CD4-positive, alpha-beta T cell treated with Interleukin-15 for 1 hour (primary cell): Measurements from ENCODE around the gene UVSSA.
"Not testable (repeated sequence)": the region's sequence is repeated elsewhere in the genome, so short reads cannot be mapped to it uniquely, and the experiment has no call there.

ENCODE experiments used
- DNase-seq: peaks from one replicate; pipeline ENCODE4 v3.0.0-alpha.2; 2020

Gene UVSSA

GRCh38 chr4:1378559-1379231 lies 31.7 kb downstream of the UVSSA start:
- no peak for DNase-seq

- DNase-seq: no peak
Observed at GRCh38 chr4:1379351-1379781, 32.4 kb downstream of the UVSSA start.

- no peak for DNase-seq
Observed at GRCh38 chr4:1379801-1380331, 32.9 kb downstream of the UVSSA start.

DNA sequence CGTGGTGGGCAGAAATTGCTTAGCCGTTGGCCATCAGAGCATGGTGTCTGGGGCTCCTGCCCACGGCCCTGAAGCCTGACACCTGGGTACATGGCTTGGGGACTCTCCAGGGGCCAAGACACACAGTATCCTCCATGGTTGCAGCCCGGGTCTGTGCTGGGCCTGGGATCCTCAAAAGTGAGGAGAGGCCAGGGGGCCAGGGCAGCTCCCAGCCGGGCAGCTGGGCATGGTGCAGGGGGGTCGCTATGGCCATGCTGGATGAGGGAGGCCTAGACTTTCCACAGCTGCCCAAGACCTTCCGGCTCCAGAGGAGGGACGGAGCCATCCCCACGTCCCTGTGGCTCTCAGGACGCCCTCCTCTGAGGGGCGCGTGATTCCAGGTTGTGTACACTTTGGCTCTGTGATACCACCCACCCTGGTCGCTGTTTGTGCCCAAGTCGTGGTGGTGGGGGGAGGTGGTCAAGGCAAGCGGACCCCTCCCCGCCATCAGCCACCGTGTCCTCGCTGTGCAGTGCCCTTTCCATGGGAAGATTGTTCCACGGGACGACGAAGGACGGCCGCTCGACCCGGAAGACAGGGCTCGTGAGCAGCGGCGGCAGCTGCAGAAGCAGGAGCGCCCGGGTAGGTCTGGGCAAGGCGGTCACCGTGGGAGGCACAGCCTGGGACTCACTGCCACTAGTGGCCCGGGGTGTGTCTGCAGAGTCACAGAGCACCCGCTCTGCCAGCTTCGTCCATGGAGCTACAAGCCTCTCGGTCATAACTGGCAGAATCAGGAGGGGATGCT lies 33.6 kb downstream of the UVSSA start:
- DNase-seq: no peak

DNA sequence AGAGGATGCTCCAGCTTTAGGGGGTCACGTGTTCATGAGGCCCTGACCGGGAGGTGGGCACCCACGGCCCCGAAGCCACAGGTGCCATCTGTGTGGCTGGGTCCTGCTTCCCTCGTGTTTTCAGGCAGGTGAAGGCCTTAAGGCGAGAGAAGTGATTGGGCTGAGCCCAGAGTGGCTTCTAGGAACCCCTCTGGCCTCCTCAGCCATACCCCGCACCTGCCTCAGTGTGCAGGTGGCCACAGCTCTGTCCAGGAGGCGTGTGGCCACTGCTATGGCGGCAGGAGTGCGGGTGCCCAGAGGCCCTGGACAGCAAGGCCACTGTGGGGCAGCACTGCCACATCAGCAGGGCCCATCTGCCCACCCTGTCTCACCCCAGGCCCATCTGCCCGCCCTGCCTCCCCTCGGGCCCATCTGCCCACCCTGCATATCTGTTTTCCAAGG lies 34.2 kb downstream of the UVSSA start:
- DNase-seq: no peak

DNA sequence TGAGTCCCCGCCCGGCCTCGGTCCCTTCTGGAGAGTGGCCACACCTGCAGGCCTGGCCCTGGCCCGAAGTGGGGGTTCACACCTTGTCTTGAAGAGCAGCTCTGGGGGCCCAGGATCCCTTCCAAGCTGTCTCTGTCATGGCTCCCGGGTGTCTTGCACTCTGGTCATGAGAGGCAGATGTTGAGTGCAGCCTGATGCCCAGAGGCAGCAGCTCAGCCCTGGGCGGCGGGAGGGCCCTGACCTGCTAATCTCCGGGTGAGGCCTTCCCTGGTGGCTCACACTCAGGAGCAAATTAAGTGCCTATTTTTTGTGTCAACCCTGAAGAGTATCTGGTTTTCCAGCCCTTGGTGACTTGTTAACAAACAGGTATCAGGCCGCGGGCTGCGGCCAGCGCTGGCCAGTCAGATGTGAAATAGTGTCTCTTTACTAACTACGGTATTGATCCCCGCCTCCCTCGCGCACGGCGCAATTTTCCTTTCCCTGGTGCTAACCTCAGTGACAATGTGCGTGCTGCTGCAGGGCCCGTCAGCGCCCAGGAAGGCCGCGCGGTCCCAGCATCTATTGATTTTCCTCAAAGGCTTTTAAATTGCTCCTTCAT lies 35.0 kb downstream of the UVSSA start:
- no peak for DNase-seq

GRCh38 chr4:1382776-1383727 lies 36.0 kb downstream of the UVSSA start:
- DNase-seq: no peak

DNA sequence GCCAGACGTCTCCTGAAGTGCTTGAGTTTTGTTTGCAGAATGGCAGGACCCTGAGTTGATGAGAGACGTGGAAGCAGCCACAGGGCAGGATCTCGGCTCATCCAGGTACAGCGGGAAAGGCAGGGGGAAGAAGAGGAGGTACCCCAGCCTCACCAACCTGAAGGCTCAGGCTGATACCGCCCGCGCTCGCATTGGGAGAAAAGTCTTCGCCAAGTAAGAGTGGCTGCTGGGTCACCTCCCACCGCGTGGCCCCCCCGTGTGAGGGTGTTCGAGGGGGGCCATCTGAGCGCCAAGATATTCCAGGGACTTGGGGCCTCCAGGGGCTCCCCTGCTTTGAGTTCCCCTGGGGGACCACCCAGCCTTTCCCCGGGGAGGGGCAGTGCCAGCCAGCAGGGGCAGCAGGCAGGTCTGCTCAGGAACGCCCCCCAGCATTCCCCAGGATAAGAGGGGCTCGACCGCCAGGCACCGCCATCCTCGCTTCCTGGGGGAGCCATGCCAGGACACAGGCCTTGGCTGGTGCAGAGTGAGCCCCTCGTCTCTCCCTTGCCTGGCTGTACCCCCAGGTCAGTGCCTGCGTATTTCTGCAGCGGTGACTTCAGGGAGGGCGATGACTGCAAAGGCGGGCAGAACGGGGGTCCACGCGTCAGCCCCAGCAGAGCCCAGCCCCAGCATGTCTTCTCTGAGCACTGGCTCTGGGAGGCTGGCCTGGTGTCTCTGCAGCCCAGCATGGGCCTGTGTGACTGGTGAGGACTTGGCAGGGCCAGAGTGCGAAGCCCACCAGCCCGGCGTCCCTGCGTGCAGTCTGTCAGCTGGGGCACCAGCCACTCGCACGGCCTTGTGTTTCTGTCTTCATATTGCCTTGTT lies 37.0 kb downstream of the UVSSA start:
- no peak for DNase-seq

GRCh38 chr4:1384675-1385372 lies 37.8 kb downstream of the UVSSA start:
- DNase-seq: no peak

DNA sequence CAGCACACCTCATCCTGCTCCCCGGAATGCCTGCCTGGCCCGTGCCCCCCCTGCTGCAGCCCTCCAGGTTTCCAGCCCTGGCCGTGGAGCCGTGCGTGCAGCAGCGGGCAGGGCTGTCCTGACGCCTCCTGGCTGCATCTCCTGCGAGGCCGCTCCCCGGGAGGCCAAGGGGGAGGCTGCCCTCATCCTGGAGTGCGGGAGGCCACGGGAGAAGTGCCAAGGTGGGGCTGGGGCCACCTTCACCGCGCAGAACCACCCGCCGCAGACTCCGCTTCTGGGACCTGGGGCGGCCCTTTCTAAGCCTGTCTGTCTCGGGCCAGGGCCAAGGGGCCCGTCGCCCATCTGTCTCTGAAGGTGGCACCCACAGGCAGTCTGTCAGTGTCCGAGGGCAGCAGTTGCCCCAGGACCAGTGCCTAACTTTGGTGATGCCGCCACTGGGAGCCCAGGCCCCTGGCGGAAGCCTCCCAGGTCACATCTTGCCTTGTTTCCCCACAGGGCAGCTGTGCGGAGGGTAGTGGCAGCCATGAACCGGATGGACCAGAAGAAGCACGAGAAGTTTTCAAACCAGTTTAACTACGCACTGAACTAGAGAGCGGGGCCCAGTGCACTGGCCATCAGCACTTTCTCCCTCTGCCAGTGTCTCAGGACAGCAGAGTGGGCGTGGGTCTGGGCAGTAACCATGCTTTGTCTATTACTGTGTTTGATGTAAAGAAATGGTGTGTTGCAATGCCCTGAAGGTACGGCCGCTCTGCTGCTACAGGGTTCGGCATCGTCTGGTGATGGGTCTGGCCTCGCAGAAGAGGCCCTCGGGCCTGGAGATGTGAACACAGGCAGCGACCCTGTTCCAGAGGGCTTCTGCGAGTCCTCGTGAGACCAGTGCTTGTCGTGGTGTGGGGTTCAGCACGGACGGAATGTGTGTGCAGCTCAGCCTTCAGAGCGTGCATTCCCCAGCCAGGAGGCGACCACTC lies 38.6 kb downstream of the UVSSA start:
- DNase-seq: no peak

GRCh38 chr4:1393363-1393762 lies 46.4 kb downstream of the UVSSA start:
- not testable (repeated sequence) for DNase-seq

DNA sequence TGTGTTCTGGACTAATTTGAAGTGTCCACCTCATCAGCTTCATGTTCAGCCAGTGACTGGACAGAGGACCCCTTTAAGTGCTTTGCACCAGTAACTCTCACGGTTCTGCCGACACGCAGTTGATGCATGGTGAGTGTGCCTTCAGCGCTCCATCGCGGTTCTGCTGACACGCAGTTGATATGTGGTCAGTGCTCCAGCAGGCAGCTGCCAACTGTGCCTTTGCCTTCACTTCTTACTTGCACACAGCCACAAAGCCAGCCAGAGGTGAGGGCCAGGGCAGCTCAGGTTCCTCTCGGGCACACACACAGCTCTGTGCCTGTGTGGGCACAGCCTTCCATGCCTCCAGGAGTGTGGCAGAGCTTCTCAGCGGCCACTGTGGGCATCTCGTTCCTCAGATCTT lies 46.9 kb downstream of the UVSSA start:
- DNase-seq: no peak

DNA sequence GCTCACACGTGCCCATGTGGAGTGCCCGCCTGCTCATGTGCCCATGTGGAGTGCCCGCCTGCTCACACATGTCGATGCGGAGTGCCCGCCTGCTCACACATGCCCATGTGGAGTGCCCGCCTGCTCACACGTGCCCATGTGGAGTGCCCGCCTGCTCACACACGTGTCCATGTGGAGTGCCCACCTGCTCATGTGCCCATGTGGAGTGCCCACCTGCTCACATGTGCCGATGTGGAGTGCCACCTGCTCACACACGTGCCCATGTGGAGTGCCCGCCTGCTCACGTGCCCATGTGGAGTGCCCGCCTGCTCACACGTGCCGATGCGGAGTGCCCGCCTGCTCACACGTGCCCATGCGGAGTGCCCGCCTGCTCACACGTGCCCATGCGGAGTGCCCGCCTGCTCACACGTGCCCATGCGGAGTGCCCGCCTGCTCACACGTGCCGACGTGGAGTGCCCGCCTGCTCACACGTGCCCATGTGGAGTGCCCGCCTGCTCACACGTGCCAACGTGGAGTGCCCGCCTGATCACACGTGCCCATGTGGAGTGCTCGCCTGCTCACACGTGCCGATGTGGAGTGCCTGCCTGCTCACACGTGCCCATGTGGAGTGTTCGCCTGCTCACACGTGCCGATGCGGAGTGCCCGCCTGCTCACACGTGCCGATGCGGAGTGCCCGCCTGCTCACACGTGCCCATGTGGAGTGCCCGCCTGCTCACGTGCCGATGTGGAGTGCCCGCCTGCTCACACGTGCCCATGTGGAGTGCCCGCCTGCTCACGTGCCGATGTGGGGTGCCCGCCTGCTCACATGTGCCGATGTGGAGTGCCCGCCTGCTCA lies 47.8 kb downstream of the UVSSA start:
- DNase-seq: not testable (repeated sequence)

- DNase-seq: not testable (repeated sequence)
Observed at GRCh38 chr4:1395389-1395820, 48.4 kb downstream of the UVSSA start.

DNA sequence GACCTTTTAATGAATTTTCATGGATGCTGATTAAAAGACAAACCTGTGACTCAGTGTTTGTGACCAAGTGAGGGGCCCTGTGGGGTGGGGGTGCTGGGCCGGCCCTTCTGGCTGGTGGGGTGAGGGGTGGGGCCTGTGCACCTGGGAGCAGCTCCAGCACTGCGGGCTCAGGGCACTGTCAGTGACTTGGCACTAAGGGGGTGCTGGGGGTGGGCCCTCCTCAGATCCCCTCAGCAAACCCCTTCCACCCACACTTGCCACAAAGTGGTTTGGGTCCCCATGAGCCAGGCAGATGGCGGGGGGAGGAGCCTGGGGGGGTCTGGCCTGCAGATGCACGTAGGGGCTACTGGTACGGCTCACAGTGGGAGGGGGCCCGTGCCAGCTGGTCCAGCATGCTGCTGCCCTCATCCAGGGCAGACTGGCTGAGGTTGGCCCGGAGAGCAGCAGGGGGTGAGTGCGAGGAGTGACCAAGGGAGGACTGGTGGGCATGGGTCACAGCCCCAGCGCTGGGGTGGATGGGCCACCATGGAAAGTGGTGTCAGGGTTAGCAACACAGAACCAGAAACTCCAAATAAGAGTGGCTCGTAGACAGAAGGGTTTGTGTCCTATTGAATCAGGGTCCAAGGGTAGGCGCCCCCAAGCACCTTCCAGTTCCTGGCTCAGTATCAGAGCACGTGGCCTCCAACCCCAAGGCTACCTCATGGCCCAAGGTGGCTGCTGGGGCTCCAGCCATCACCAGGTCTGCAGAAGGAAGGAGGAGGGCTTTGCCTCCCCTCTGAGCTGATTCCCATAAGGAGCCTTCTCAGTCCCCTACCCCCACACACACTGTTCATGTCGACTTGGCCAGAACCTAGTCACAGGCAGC lies 49.2 kb downstream of the UVSSA start:
- peak; percentile 4 for DNase-seq

- no peak for DNase-seq
Observed at GRCh38 chr4:1396806-1397455, 49.9 kb downstream of the UVSSA start.
